GM12878 (cell line): ENCODE data around the gene C3. TPM values are rescaled to one million over a fixed set of nuclear protein-coding genes. Genes with fewer than 3 reads are reported as not detected.

Experiments
- ATAC-seq: fragments of 200-7000 bp; cut with Tn5 transposase; 3 replicates; pipeline ENCODE4 v1.9.1; 2020; ENCODE audit warnings: mild to moderate bottlenecking, moderate library complexity
- BruUV-seq: library from RNA; stranded (reverse); fragments of 400-500 nt; replicated peaks from 2 replicates; lab custom pipeline; 2021; lab: Mats Ljungman, UMichigan
- CTCF ChIA-PET: fragments of 300-600 bp; sonication (Branson Sonifier 250); formaldehyde crosslinking; extraction: SDS; loops from one replicate; lab custom pipeline; 2021; ENCODE audit warnings: inconsistent platforms; lab: Yijun Ruan, JAX
- POLR2A ChIA-PET: fragments of 350-600 bp; formaldehyde crosslinking; extraction: SDS; loops from one replicate; lab custom pipeline; 2021; ENCODE audit warnings: inconsistent platforms; lab: Charles Lee
- RAD21 ChIA-PET: fragments of 300-600 bp; sonication (Branson Sonifier 250); formaldehyde crosslinking; loops from one replicate; lab custom pipeline; 2023; ENCODE audit warnings: antibody characterized with exemption; ENCODE audit not compliant: unreplicated experiment; lab: Charles Lee
- SMC1A ChIA-PET: fragments of 300-600 bp; sonication (Branson Sonifier 250); formaldehyde crosslinking; loops from one replicate; lab custom pipeline; 2023; ENCODE audit not compliant: unreplicated experiment, uncharacterized antibody; lab: Charles Lee
- DNase-seq: peaks from one replicate; pipeline ENCODE4 v3.0.0-alpha.2; 2011; ENCODE audit warnings: low read depth, low spot score
- FAIRE-seq: peaks from 3 replicates; lab custom pipeline; 2011; peaks lifted over from hg19 to GRCh38; lab: Jason Lieb, UNC
- H2AFZ ChIP-seq: 2 replicates; pipeline ENCODE4 v1.6.0; 2011; ENCODE audit warnings: low read depth, low read length, control low read depth; ENCODE audit not compliant: control insufficient read depth
- H3K27ac ChIP-seq: 2 replicates; pipeline ENCODE4 v1.5.1; 2011; ENCODE audit warnings: control low read depth; ENCODE audit not compliant: control insufficient read depth, insufficient read depth
- H3K27me3 ChIP-seq, 2 experiments: replicated peaks in 1 of 2; 2 replicates each; pipeline versions ENCODE4 v1.6.0 to v1.6.1; 2011; ENCODE audit warnings: low read length in 1 of 2; ENCODE audit not compliant: control insufficient read depth in 2 of 2, insufficient read depth in 2 of 2
- H3K36me3 ChIP-seq, 2 experiments: 2 replicates each; pipeline ENCODE4 v1.5.1; 2011; ENCODE audit warnings: low read length in 1 of 2; ENCODE audit not compliant: control insufficient read depth in 2 of 2, insufficient read depth in 2 of 2
- H3K4me1 ChIP-seq: 2 replicates; pipeline ENCODE4 v1.6.1; 2011; ENCODE audit warnings: mild to moderate bottlenecking, low read length, moderate library complexity, mixed read lengths; ENCODE audit not compliant: control insufficient read depth, insufficient read depth
- H3K4me2 ChIP-seq: 2 replicates; pipeline ENCODE4 v1.6.0; 2011; ENCODE audit warnings: control low read depth; ENCODE audit not compliant: control insufficient read depth, insufficient read depth
- H3K4me3 ChIP-seq: fragments of 200-600 bp; sonication (generic); 2 replicates; pipeline ENCODE4 v1.5.1; 2016
- H3K79me2 ChIP-seq: 2 replicates; pipeline ENCODE4 v1.6.0; 2011; ENCODE audit warnings: low read length; ENCODE audit not compliant: control insufficient read depth, insufficient read depth
- H3K9ac ChIP-seq: 2 replicates; pipeline ENCODE4 v1.8.0; 2011; ENCODE audit warnings: low read length, control low read depth, mixed read lengths; ENCODE audit not compliant: control insufficient read depth, insufficient read depth
- H3K9me3 ChIP-seq: replicated peaks from 3 replicates; pipeline ENCODE4 v1.5.1; 2011; ENCODE audit warnings: mild to moderate bottlenecking, low read length; ENCODE audit not compliant: control insufficient read depth, insufficient read depth
- H4K20me1 ChIP-seq: 2 replicates; pipeline ENCODE4 v1.6.0; 2011; ENCODE audit not compliant: control insufficient read depth, insufficient read depth
- ATF7 ChIP-seq: fragments of 450-650 bp; IDR thresholded peaks from 2 replicates; pipeline ENCODE4 v1.6.1; 2016; ENCODE audit warnings: low read depth, mild to moderate bottlenecking
- NR2C1 ChIP-seq: fragments of 450-650 bp; IDR thresholded peaks from 2 replicates; pipeline ENCODE4 v1.6.1; 2017; ENCODE audit warnings: antibody characterized with exemption, mild to moderate bottlenecking, moderate library complexity
- TCF7 ChIP-seq: IDR thresholded peaks from 2 replicates; pipeline ENCODE4 v1.6.1; 2014; ENCODE audit warnings: antibody characterized with exemption, borderline replicate concordance
- YY1 ChIP-seq: IDR thresholded peaks from 2 replicates; pipeline ENCODE4 v1.6.1; 2011; ENCODE audit warnings: low read depth, mild to moderate bottlenecking, low read length
- WGBS: methylation state at CpG from one replicate; pipeline ENCODE4 v1.1.6; 2016; ENCODE audit warnings: low lambda C conversion rate; ENCODE audit not compliant: insufficient replicate concordance, insufficient coverage; ENCODE audit errors: missing lambda C conversion rate; 5-methylcytosine and 5-hydroxymethylcytosine counted together
- in situ Hi-C: fragments of 300-500 bp; cut with MboI; formaldehyde crosslinking; loops from 9 replicates; pipeline ENCODE4 v1.14.3; 2018; ENCODE audit warnings: mixed read lengths
- intact Hi-C: fragments of 100-400 bp; cut with micrococcal nuclease; formaldehyde crosslinking; loops from one replicate; pipeline ENCODE4 v1.14.2; 2022; ENCODE audit not compliant: unreplicated experiment
- polyA plus RNA-seq, 11 experiments: library from polyadenylated mRNA; depleted of rRNA in 4 of 11; unstranded in 6 of 11; stranded (reverse) in 5 of 11; fragments of >200 nt; fragmentation: Nextera tagmentation in 4 of 11; fragmentation: Illumina TruSeq in 1 of 11; extraction: Ambion mirVana in 4 of 11; extraction: Trizol in 1 of 11; gene quantifications; 1 replicate in 1 of 11; 2 replicates in 10 of 11; pipeline versions ENCODE4 v1.2.1 to v1.2.3, GENCODE V29; 2011 to 2016; ENCODE audit warnings: inconsistent platforms in 2 of 11, missing spikeins in 2 of 11, low read depth in 1 of 11
- total RNA-seq, 4 experiments: library from RNA; depleted of rRNA in 3 of 4; stranded (reverse); fragments of >200 nt in 3 of 4; fragmentation: Illumina TruSeq in 1 of 4; extraction: Trizol in 1 of 4; gene quantifications; 2 replicates each; pipeline versions ENCODE4 v1.2.1 to v1.2.3, GENCODE V29; 2013 to 2021

C3 gene
- total and polyA plus RNA-seq, 10 of the 15 experiments (the other 5 are each of a cell fraction or from before 2014, with no cell fraction given): 0.20 to 6.7 (median 0.72) TPM

GRCh38 chr19:6760606-6761005 is 40.2 kb upstream of the C3 start:
- ChIA-PET POLR2A (interaction anchor here (0.5 to 1.9 kb wide), 2 partner anchors 12 to 488 kb away, joined by 4 to 10 read pairs; partner anchors contain the start of gene VAV1), CTCF (interaction anchor here (0.6 to 1.4 kb wide), 3 partner anchors 11 to 117 kb away, joined by 3 to 4 read pairs (median 4); no protein-coding TSS in a partner anchor), RAD21 (interaction anchor here (0.9 kb wide), 1 partner anchor 23 kb away, joined by 4 read pairs; the partner anchor contains the start of gene GPR108), SMC1A (interaction anchor here (1.1 to 1.4 kb wide), 4 partner anchors 22 to 130 kb away, joined by 3 to 5 read pairs (median 4); partner anchors contain the start of gene GPR108)
- WGBS: 91% methylated on average over 17 of the region's 17 CpGs
- intact Hi-C loops (no loop called here), in situ Hi-C loops (no loop called here)
- Histone ChIP-seq H3K4me2 (no peak overlapping the region), H3K36me3 (no peaks in the 10 kb centered on the region; a peak in 1 of 4 replicates), H3K9ac (no peak overlapping the region), H3K27ac (no peak overlapping the region), H2AFZ (no peak overlapping the region), H4K20me1 (no peaks in the 10 kb centered on the region), H3K27me3 (no peaks in the 10 kb centered on the region), H3K4me1 (peaks cover 5% of the 10 kb centered on the region; the same call in 1 of the 2 replicates), H3K4me3 (no peak overlapping the region), H3K79me2 (no peaks in the 10 kb centered on the region), H3K9me3 (no peaks in the 10 kb centered on the region; the same call in 2 of the 3 replicates)
- ATAC-seq (no peak), DNase-seq (no peak), FAIRE-seq (no peak)
- no TSS peak for BruUV-seq
- no peak for TF ChIP-seq TCF7
- peak; percentile 53; the same call in 1 of the 2 replicates for TF ChIP-seq YY1

GRCh38 chr19:6754653-6755463 is 34.4 kb upstream of the C3 start:
- FAIRE-seq (no peak), DNase-seq (no peak), ATAC-seq (no peak)
- H3K9me3 ChIP-seq: no peaks in the 10 kb centered on the region
- in situ Hi-C loops: no loop called here
- ChIA-PET CTCF (interaction anchor here (1.2 kb wide), 1 partner anchor 12 kb away, joined by 4 read pairs; no protein-coding TSS in a partner anchor), SMC1A (no interaction called here), POLR2A (no interaction called here), RAD21 (no interaction called here)
- TF ChIP-seq ATF7 (no peak), NR2C1 (no peak)
- peaks cover 7% of the 10 kb centered on the region in 2 experiments for H3K36me3 ChIP-seq
- no peaks in the 10 kb centered on the region; the same call in 1 of the 2 replicates for H3K79me2 ChIP-seq
- H4K20me1 ChIP-seq: no peaks in the 10 kb centered on the region
- H3K4me2 ChIP-seq: no peak overlapping the region
- intact Hi-C loops: loop anchor here (5.0 kb wide), 2 partner anchors 107 to 123 kb away; no protein-coding TSS in a partner anchor
- WGBS: 87% methylated on average over 22 of the region's 23 CpGs
- no peak overlapping the region for H2AFZ ChIP-seq
- H3K27ac ChIP-seq: no peak overlapping the region
- H3K27me3 ChIP-seq: no peaks in the 10 kb centered on the region
- H3K4me3 ChIP-seq: no peak overlapping the region
- H3K9ac ChIP-seq: no peak overlapping the region
- peaks cover 18% of the 10 kb centered on the region for H3K4me1 ChIP-seq
- BruUV-seq: no TSS peak
